Mammary epithelial cell (primary cell): ENCODE measurements around the gene TGM5.

Source experiments
- CTCF ChIP-seq, 2 donors: IDR thresholded peaks in 1 of 2; conservative IDR thresholded peaks in 1 of 2; 2 replicates each; pipeline ENCODE4 v1.5.1; 2011 to 2012; ENCODE audit warnings: inconsistent platforms in 2 of 2, low read length in 2 of 2, mild to moderate bottlenecking in 2 of 2, control low read depth in 1 of 2, low read depth in 1 of 2; ENCODE audit not compliant: insufficient read depth in 1 of 2; ENCODE audit errors: extremely low read depth in 1 of 2
- EZH2 ChIP-seq: IDR thresholded peaks from 2 replicates; pipeline ENCODE4 v1.6.1; 2012; ENCODE audit warnings: low read length, inconsistent platforms, borderline replicate concordance

GRCh38 chr15:43184407-43185124 is 82.2 kb downstream of the TGM5 start:
- no peak for TF ChIP-seq EZH2
- no peak for TF ChIP-seq CTCF (conservative IDR thresholded peaks at IDR 0.05 in 1 of 2, IDR thresholded peaks at IDR 0.05 in 1 of 2; ENCODE audit: extremely low read depth in 1 of 2, insufficient read depth in 1 of 2, low read depth in 1 of 2, low read length in 2 of 2)
